Stimulated activated CD4-positive, alpha-beta T cell treated with anti-CD3 and anti-CD28 coated beads, Interleukin-1b, Interleukin-23, amount 100 ng/mL, for 24 hours (primary cell): ENCODE results near the gene USH1C.

Experiments used
- DNase-seq, 4 experiments: peaks; one replicate each; pipeline ENCODE4 v3.0.0-alpha.2; 2020; ENCODE audit warnings: low read depth in 4 of 4, low spot score in 1 of 4

Gene USH1C

GRCh38 chr11:17571431-17572358 lies 27.5 kb upstream of the USH1C start:
- DNase-seq, result no peak

GRCh38 chr11:17570034-17570433 lies 25.8 kb upstream of the USH1C start:
- DNase-seq, result no peak

- DNase-seq, result no peak
Measured at GRCh38 chr11:17568944-17569343, 24.7 kb upstream of the USH1C start.

GRCh38 chr11:17564687-17565042 lies 20.4 kb upstream of the USH1C start:
- DNase-seq, result no peak

- DNase-seq, result no peak
Measured at GRCh38 chr11:17563961-17564686, 19.9 kb upstream of the USH1C start.

- DNase-seq, result no peak
Measured at GRCh38 chr11:17563231-17563646, 19.0 kb upstream of the USH1C start.

GRCh38 chr11:17561526-17561925 lies 17.3 kb upstream of the USH1C start:
- DNase-seq, result no peak

- DNase-seq, result no peak
Measured at GRCh38 chr11:17561111-17561415, 16.8 kb upstream of the USH1C start.

GRCh38 chr11:17560281-17561110 lies 16.3 kb upstream of the USH1C start:
- DNase-seq, result no peak

- DNase-seq, result no peak
Measured at GRCh38 chr11:17559341-17560087, 15.3 kb upstream of the USH1C start.

- DNase-seq, result no peak
Measured at GRCh38 chr11:17558916-17559315, 14.7 kb upstream of the USH1C start.

- no peak for DNase-seq
Measured at GRCh38 chr11:17558025-17558780, 14.0 kb upstream of the USH1C start.

GRCh38 chr11:17556999-17557398 lies 12.8 kb upstream of the USH1C start:
- no peak for DNase-seq

- no peak for DNase-seq
Measured at GRCh38 chr11:17554487-17554886, 10.3 kb upstream of the USH1C start.

GRCh38 chr11:17553249-17553546 lies 9.0 kb upstream of the USH1C start:
- no peak for DNase-seq

GRCh38 chr11:17552392-17553248 lies 8.4 kb upstream of the USH1C start:
- DNase-seq, result no peak

GRCh38 chr11:17552041-17552355 lies 7.8 kb upstream of the USH1C start:
- no peak for DNase-seq

- no peak for DNase-seq
Measured at GRCh38 chr11:17551347-17552040, 7.3 kb upstream of the USH1C start.
